ELF-1 (cell line): ENCODE measurements around the gene ARID3C.
"Not testable (repeated sequence)": the region's sequence is repeated elsewhere in the genome, so short reads cannot be mapped to it uniquely, and the experiment has no call there.

Experiments
- DNase-seq: peaks from one replicate; pipeline ENCODE4 v3.0.0-alpha.2; 2016; ENCODE audit warnings: low read depth, low spot score

The ARID3C gene

GRCh38 chr9:34652602-34653000 lies 23.7 kb upstream of the ARID3C start:
- no peak for DNase-seq

GRCh38 chr9:34651876-34652601 lies 23.2 kb upstream of the ARID3C start, which contains the start of gene IL11RA:
Gene IL11RA (plus strand): TSS chr9:34652185. CDS start chr9:34655218, 3,033 bp downstream.
- peak; percentile 98 for DNase-seq

GRCh38 chr9:34651321-34651720 lies 22.5 kb upstream of the ARID3C start:
- no peak for DNase-seq

GRCh38 chr9:34650816-34651215 lies 21.9 kb upstream of the ARID3C start:
- DNase-seq: no peak

DNA sequence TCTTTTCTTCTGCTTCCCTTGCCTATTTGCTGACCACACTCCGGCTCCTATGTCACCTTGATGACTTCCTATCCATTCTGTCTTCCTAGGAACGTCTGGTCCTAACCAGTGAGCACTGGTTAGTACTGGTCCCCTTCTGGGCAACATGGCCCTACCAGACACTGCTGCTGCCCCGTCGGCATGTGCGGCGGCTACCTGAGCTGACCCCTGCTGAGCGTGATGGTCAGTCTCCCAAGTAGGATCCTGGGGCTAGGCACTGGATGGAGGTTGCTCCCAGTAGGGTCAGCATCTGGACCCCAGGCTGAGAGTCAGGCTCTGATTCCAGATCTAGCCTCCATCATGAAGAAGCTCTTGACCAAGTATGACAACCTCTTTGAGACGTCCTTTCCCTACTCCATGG lies 19.8 kb upstream of the ARID3C start:
- DNase-seq: no peak

DNA sequence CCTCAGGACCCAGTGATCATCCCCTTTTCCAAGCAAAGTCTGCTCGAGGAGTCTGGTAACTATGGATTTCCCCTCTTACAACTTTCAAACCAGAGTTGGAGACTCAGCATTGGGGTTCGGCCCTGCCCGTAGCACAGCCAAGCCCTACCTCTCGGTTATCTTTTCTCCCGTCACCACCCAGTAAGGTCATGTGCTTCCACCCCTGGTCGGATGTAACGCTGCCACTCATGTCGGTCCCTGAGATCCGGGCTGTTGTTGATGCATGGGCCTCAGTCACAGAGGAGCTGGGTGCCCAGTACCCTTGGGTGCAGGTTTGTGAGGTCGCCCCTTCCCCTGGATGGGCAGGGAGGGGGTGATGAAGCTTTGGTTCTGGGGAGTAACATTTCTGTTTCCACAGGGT lies 18.8 kb upstream of the ARID3C start:
- no peak for DNase-seq

GRCh38 chr9:34647084-34647403 lies 18.2 kb upstream of the ARID3C start:
- DNase-seq: no peak

GRCh38 chr9:34646211-34647083 lies 17.6 kb upstream of the ARID3C start, which contains the start of gene GALT:
Gene GALT (plus strand): TSS chr9:34646675. CDS start chr9:34646705, 30 bp downstream.
- DNase-seq: peak; percentile 98

DNA sequence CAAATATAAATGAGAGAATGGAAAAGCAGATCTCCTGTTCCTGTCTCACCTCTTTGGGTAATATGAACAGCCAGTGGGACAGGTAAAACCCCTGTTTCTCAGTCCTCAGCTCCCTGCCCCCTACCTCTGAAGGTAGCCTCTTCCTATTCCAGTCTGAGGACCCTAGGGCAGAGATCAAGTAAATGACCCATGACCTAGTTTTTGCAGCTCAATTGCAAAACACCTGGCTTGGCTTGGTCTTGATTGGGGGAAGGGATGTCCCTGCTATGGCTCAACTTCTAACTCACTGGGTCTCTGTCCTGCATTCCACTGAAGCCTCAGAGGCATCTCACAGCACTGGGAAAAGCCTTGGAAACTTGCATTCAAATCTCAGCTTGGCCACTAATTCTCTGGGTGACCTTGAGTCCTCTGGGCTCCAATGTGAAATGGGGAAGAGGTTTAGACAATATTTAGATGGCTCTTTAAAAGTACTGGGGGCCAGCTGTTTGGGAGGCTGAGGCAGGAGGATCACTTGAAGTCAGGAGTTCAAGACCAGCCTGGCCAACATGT lies 16.0 kb upstream of the ARID3C start:
- DNase-seq: peak; percentile 87

GRCh38 chr9:34642679-34643078 lies 13.8 kb upstream of the ARID3C start:
- DNase-seq: no peak

DNA sequence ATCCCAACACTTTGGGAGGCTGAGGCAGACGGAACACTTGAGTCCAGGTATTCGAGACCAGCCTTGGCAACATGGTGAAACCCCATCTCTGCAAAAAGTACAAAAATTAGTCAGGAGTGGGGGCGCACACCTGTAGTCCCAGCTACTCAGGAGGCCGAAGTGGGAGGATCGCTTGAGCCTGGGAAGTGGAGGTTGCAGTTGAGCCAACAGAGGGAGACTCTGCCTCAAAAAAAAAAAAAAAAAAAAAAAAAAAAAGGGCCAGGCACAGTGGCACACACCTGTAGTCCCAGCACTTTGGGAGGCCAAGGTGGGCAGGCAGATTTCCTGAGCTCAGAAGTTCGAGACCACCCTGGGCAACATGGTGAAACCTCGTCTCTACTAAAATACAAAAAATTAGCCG lies 10.5 kb upstream of the ARID3C start:
- not testable (repeated sequence) for DNase-seq

GRCh38 chr9:34638138-34638445 lies 9.2 kb upstream of the ARID3C start:
- no peak for DNase-seq

- DNase-seq: peak; percentile 93
Observed at GRCh38 chr9:34637356-34638137, 8.7 kb upstream of the ARID3C start, which contains the start of gene SIGMAR1. Gene SIGMAR1 (minus strand): TSS chr9:34637787. CDS start chr9:34637697, 90 bp downstream.

- no peak for DNase-seq
Observed at GRCh38 chr9:34636791-34637355, 8.0 kb upstream of the ARID3C start.

- no peak for DNase-seq
Observed at GRCh38 chr9:34635556-34635955, 6.7 kb upstream of the ARID3C start.

DNA sequence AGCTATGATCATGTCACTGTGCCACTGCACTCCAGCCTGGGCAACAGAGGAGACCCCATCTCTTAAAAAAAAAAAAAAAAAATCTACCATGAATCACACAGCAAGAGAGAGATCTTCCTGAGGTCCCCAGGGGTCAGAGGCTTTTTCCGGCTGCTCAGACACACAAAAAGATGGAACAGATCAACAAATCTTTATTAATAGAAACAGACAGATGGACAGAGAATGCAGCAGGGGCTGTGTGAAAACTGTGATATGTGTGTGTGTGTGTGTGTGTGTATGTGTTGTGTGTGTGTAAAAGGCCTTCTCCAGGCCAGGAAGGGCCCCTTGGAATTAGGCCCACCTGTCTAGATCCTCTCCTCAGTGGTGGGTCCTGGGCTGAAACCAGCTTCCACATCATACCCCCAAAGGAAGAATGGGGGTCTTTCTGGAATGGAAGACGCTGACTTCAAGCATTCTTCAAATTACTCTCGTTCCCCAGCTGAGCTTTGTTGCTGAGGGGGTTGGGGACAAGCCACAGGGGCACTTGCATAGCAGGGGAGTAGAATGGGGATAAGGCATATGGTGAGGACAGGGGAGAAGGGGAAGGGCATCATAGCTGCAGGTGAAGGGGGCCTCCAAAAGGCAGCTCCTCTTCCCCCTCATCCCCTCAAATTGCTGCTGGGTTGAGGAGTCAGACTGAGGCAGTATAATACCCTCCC lies 5.8 kb upstream of the ARID3C start:
- DNase-seq: no peak

- peak; percentile 83 for DNase-seq
Observed at GRCh38 chr9:34633851-34634550, 5.1 kb upstream of the ARID3C start.

DNA sequence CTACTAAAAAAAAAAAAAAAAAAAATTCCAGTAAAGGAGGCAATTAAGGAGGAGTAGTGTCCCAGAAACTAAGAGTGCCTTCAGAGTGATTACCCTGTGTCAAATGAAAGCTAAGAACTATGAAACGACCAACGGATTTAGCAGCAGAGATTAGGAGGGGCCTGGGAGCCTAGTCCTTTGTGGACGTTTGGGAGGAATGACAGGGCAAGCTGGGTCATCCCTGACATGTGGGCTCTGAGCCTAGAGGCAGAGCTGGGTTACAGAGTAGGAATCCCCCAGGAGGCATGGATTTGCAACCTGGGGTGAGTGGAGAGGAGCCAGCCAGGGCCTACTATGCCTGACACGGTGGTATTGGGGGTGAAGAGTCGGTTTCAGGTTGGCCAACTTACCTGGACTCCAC lies 4.3 kb upstream of the ARID3C start:
- DNase-seq: no peak

- no peak for DNase-seq
Observed at GRCh38 chr9:34630402-34631154, 1.7 kb upstream of the ARID3C start.

DNA sequence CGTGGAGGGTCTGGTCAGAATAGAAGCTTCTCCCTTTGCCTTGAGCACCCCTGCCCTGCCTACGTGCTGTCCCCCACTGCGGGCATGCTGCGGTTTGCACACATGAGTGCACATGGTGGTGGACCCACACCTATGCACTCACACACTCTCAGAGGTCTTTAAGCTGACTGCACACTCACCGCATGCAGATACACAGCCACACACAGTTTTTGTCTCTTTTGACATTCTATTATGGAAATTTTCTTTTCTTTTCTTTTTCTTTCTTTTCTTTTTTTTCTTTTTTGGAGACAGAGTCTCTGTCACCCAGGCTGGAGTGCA lies 584 bp upstream of the ARID3C start:
- no peak for DNase-seq
